ENCODE results near the gene CCDC60.

CCDC60 gene

DNA sequence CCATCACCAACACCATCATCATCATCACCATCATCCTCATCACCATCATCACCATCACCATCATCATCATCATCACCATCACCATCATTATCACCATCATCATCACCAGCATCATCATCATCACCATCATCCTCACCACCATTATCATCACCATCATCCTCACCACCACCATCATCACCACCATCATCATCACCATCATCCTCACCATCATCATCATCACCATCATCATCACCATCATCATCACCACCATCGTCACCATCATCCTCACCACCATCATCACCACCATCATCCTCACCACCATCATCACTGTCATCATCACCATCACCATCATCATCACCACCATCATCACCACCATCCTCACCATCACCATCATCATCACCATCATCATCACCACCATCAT is 146.0 kb downstream of the CCDC60 start (continued):
- TF ChIP-seq, protein P1, sequence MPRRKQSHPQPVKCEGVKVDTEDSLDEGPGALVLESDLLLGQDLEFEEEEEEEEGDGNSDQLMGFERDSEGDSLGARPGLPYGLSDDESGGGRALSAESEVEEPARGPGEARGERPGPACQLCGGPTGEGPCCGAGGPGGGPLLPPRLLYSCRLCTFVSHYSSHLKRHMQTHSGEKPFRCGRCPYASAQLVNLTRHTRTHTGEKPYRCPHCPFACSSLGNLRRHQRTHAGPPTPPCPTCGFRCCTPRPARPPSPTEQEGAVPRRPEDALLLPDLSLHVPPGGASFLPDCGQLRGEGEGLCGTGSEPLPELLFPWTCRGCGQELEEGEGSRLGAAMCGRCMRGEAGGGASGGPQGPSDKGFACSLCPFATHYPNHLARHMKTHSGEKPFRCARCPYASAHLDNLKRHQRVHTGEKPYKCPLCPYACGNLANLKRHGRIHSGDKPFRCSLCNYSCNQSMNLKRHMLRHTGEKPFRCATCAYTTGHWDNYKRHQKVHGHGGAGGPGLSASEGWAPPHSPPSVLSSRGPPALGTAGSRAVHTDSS (tag by site-specific recombination; IDR thresholded peaks at IDR 0.05), result peak; percentile 99
- 0 out of 2 replicates have a peak, but pooled peaks have one; percentile 58 for TF ChIP-seq ZNF785 (tag by site-specific recombination; IDR thresholded peaks at IDR 0.05)

DNA sequence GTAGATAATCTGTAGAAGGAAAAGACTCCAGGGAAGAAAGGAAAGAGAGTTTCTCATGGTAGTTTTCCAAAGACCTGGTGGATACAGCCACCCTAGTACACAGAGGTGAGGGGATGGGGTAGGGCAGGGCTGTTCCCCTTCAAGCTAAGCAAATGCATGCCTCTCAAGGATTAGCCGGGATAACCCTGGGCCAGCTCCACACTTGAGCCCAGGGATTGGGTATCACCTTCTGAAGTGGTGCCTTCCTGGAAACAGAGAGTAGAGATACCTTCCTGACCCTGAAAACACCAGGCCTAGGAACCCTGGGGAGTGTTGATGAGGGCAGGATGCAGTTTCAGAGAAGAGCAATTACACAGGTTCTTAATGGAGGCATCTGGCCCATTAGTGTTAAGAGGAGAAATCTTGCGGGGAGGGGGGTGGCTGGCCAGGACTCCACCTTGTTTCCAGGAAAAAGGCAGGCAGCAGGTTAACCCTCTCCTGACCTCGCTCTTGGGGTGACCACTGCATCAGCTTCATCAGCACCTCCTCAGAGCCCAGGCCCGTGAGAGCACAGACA is 152.1 kb downstream of the CCDC60 start:
- Histone ChIP-seq H3K4me1 (ENCODE audit: control insufficient read depth, insufficient read depth, low read length) (no peaks in the 10 kb centered on the region), H3K27ac (ENCODE audit: extremely low read depth, low read depth, low read length) (no peak overlapping the region), H3K36me3 (ENCODE audit: control insufficient read depth in 2 of 2, insufficient read depth in 1 of 2, low read length in 2 of 2) (no peaks in the 10 kb centered on the region), H3K4me3 (ENCODE audit: low read depth, low read length) (no peak overlapping the region), H3K9me3 (ENCODE audit: control insufficient read depth, insufficient read depth, low read depth, low read length) (no peaks in the 10 kb centered on the region)
- TF ChIP-seq ZNF530 (tag by site-specific recombination; IDR thresholded peaks at IDR 0.05; ENCODE audit: low read depth), result no peak
- no peak for TF ChIP-seq ZNF623 (tag by site-specific recombination; IDR thresholded peaks at IDR 0.05)
- TF ChIP-seq, protein P2, sequence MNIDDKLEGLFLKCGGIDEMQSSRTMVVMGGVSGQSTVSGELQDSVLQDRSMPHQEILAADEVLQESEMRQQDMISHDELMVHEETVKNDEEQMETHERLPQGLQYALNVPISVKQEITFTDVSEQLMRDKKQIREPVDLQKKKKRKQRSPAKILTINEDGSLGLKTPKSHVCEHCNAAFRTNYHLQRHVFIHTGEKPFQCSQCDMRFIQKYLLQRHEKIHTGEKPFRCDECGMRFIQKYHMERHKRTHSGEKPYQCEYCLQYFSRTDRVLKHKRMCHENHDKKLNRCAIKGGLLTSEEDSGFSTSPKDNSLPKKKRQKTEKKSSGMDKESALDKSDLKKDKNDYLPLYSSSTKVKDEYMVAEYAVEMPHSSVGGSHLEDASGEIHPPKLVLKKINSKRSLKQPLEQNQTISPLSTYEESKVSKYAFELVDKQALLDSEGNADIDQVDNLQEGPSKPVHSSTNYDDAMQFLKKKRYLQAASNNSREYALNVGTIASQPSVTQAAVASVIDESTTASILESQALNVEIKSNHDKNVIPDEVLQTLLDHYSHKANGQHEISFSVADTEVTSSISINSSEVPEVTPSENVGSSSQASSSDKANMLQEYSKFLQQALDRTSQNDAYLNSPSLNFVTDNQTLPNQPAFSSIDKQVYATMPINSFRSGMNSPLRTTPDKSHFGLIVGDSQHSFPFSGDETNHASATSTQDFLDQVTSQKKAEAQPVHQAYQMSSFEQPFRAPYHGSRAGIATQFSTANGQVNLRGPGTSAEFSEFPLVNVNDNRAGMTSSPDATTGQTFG (tag by site-specific recombination; IDR thresholded peaks at IDR 0.05; ENCODE audit: borderline replicate concordance), result no peak
- no peak for TF ChIP-seq ZNF501 (tag by site-specific recombination; IDR thresholded peaks at IDR 0.05)
- TF ChIP-seq MYNN (tag by site-specific recombination; IDR thresholded peaks at IDR 0.05; ENCODE audit: borderline replicate concordance), result no peak
- no peak for TF ChIP-seq ZNF302 (tag by site-specific recombination; IDR thresholded peaks at IDR 0.05; ENCODE audit: low read depth)
- TF ChIP-seq SP7 (tag by site-specific recombination; IDR thresholded peaks at IDR 0.05), result no peak
- no peak for TF ChIP-seq GLIS1 (tag by site-specific recombination; IDR thresholded peaks at IDR 0.05)
- ChIA-PET CTCF (interaction anchor here (1.1 kb wide), 1 partner anchor 42 kb away, joined by 4 read pairs; no protein-coding TSS in a partner anchor), POLR2A (no interaction called here)

- CTCF ChIA-PET, result interaction anchor here (0.6 kb wide), 1 partner anchor 512 kb away, joined by 3 read pairs; no protein-coding TSS in a partner anchor
- POLR2A ChIA-PET, result no interaction called here
- Histone ChIP-seq H3K36me3 (ENCODE audit: control insufficient read depth in 2 of 2, insufficient read depth in 1 of 2, low read length in 2 of 2) (no peaks in the 10 kb centered on the region), H3K9me3 (ENCODE audit: control insufficient read depth, insufficient read depth, low read depth, low read length) (no peaks in the 10 kb centered on the region), H3K4me1 (ENCODE audit: control insufficient read depth, insufficient read depth, low read length) (no peaks in the 10 kb centered on the region), H3K4me3 (ENCODE audit: low read depth, low read length) (no peak overlapping the region), H3K27ac (ENCODE audit: extremely low read depth, low read depth, low read length) (no peak overlapping the region)
- TF ChIP-seq ZNF391 (tag by site-specific recombination; IDR thresholded peaks at IDR 0.05; ENCODE audit: borderline replicate concordance, low read depth) (no peak), ZNF792 (tag by site-specific recombination; IDR thresholded peaks at IDR 0.05) (no peak), ZNF248 (tag by site-specific recombination; IDR thresholded peaks at IDR 0.05) (no peak), ZFP41 (tag by site-specific recombination; IDR thresholded peaks at IDR 0.05; ENCODE audit: borderline replicate concordance) (no peak), ZNF510 (tag by site-specific recombination; IDR thresholded peaks at IDR 0.05; ENCODE audit: insufficient replicate concordance) (no peak), ZNF658 (tag by site-specific recombination; IDR thresholded peaks at IDR 0.05) (no peak), ZNF768 (tag by site-specific recombination; IDR thresholded peaks at IDR 0.05) (no peak), YY2 (tag by site-specific recombination; IDR thresholded peaks at IDR 0.05) (no peak), ZBTB7A (tag by site-specific recombination; IDR thresholded peaks at IDR 0.05; ENCODE audit: low read depth) (no peak), ZSCAN16 (tag by site-specific recombination; IDR thresholded peaks at IDR 0.05) (no peak), ZNF214 (tag by site-specific recombination; IDR thresholded peaks at IDR 0.05; ENCODE audit: borderline replicate concordance) (no peak), ZNF670 (tag by site-specific recombination; IDR thresholded peaks at IDR 0.05; ENCODE audit: low read depth) (no peak), ZBTB1 (tag by site-specific recombination; IDR thresholded peaks at IDR 0.05) (no peak), HOXC10 (CRISPR knock-in tag; IDR thresholded peaks at IDR 0.05) (no peak), OSR2 (tag by site-specific recombination; IDR thresholded peaks at IDR 0.05) (no peak)
- TF ChIP-seq, protein P3, sequence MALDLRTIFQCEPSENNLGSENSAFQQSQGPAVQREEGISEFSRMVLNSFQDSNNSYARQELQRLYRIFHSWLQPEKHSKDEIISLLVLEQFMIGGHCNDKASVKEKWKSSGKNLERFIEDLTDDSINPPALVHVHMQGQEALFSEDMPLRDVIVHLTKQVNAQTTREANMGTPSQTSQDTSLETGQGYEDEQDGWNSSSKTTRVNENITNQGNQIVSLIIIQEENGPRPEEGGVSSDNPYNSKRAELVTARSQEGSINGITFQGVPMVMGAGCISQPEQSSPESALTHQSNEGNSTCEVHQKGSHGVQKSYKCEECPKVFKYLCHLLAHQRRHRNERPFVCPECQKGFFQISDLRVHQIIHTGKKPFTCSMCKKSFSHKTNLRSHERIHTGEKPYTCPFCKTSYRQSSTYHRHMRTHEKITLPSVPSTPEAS (tag by site-specific recombination; IDR thresholded peaks at IDR 0.05), result no peak
- TF ChIP-seq, protein P4, sequence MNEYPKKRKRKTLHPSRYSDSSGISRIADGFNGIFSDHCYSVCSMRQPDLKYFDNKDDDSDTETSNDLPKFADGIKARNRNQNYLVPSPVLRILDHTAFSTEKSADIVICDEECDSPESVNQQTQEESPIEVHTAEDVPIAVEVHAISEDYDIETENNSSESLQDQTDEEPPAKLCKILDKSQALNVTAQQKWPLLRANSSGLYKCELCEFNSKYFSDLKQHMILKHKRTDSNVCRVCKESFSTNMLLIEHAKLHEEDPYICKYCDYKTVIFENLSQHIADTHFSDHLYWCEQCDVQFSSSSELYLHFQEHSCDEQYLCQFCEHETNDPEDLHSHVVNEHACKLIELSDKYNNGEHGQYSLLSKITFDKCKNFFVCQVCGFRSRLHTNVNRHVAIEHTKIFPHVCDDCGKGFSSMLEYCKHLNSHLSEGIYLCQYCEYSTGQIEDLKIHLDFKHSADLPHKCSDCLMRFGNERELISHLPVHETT (tag by site-specific recombination; IDR thresholded peaks at IDR 0.05), result no peak
Observed at GRCh38 chr12:119491814-119492213, 157.3 kb downstream of the CCDC60 start.

All from HEK293 (cell line).